ENCODE results near the gene MAP7D2. TPM values are rescaled to one million over a fixed set of nuclear protein-coding genes. Genes with fewer than 3 reads are reported as not detected.

Gene MAP7D2
- total and polyA plus RNA-seq, 9 of the 15 experiments (the other 6 are each of a cell fraction or from before 2014, with no cell fraction given), result 0.01 to 0.04 (median 0.03) TPM; not detected in 4

GRCh38 chrX:20028588-20028987 lies 88.1 kb downstream of the MAP7D2 start:
- H3K79me2 ChIP-seq (ENCODE audit: control insufficient read depth, insufficient read depth, low read length), result no peaks in the 10 kb centered on the region
- DNase-seq (ENCODE audit: extremely low read depth in 1 of 4, low spot score in 3 of 4) (no peak), FAIRE-seq (no peak), ATAC-seq (no peak)
- H3K27ac ChIP-seq (ENCODE audit: extremely low read depth, low read depth, low read length), result no peak overlapping the region
- intact Hi-C loops (cut with micrococcal nuclease), result no loop called here
- H3K9me3 ChIP-seq (replicated peaks; ENCODE audit: control insufficient read depth, insufficient read depth, low read depth, low read length), result no peaks in the 10 kb centered on the region
- BruUV-seq (replicated peaks), result no TSS peak
- H3K9me1 ChIP-seq (ENCODE audit: control insufficient read depth, insufficient read depth, low read length), result no peaks in the 10 kb centered on the region
- no peak overlapping the region for H3K4me3 ChIP-seq
- peaks cover 0 to 28% of the 10 kb centered on the region in 2 experiments; a peak in 4 of 5 replicates for H3K27me3 ChIP-seq (ENCODE audit: control insufficient read depth in 2 of 2, insufficient read depth in 2 of 2, low read length in 2 of 2)
- no peak overlapping the region for H3K4me2 ChIP-seq (ENCODE audit: insufficient read depth, low read length)
- no peaks in the 10 kb centered on the region for H3K36me3 ChIP-seq (ENCODE audit: control insufficient read depth, insufficient read depth, low read length)
- H3K4me1 ChIP-seq (replicated peaks in 1 of 2; ENCODE audit: control insufficient read depth in 2 of 2, insufficient read depth in 2 of 2, low read length in 2 of 2), result no peaks in the 10 kb centered on the region
- 0% methylated on average over 6 of the region's 8 CpGs for WGBS (ENCODE audit: insufficient coverage, low coverage, missing lambda C conversion rate)
- TF ChIP-seq ZNF584 (CRISPR knock-in tag; IDR thresholded peaks at IDR 0.05; ENCODE audit: low read depth), result no peak
- no peak for TF ChIP-seq PHF21A (IDR thresholded peaks at IDR 0.05; ENCODE audit: borderline replicate concordance, low read depth)
- TF ChIP-seq BMI1 (IDR thresholded peaks at IDR 0.05; ENCODE audit: low read length), result no peak
- no peak for TF ChIP-seq THRAP3 (IDR thresholded peaks at IDR 0.05; ENCODE audit: borderline replicate concordance)
- no peak for TF ChIP-seq ZNF431 (CRISPR knock-in tag; IDR thresholded peaks at IDR 0.05)
- TF ChIP-seq MCM2 (IDR thresholded peaks at IDR 0.05; ENCODE audit: low read depth), result no peak
- TF ChIP-seq MEIS2 (IDR thresholded peaks at IDR 0.05; ENCODE audit: partially characterized antibody), result no peak
- no peak for TF ChIP-seq CXXC5 (CRISPR knock-in tag; IDR thresholded peaks at IDR 0.05)
- TF ChIP-seq HDGF (IDR thresholded peaks at IDR 0.05), result no peak
- no peak for TF ChIP-seq E2F1 (CRISPR knock-in tag; IDR thresholded peaks at IDR 0.05)
- no peak for TF ChIP-seq BACH1 (tag; IDR thresholded peaks at IDR 0.05)
- TF ChIP-seq ARHGAP35 (IDR thresholded peaks at IDR 0.05; ENCODE audit: partially characterized antibody), result no peak
- no peak for TF ChIP-seq ZNF124 (CRISPR knock-in tag; IDR thresholded peaks at IDR 0.05)
- TF ChIP-seq ZNF282 (CRISPR knock-in tag; IDR thresholded peaks at IDR 0.05), result no peak
- TF ChIP-seq KDM1A (IDR thresholded peaks at IDR 0.05), result no peak
- no peak for TF ChIP-seq ZBTB17 (CRISPR knock-in tag; IDR thresholded peaks at IDR 0.05)
- TF ChIP-seq ZNF668 (CRISPR knock-in tag; IDR thresholded peaks at IDR 0.05), result no peak
- no peak for TF ChIP-seq MTA2 (IDR thresholded peaks at IDR 0.05; ENCODE audit: low read depth)
- ChIA-PET POLR2A (no interaction called here), CTCF (ENCODE audit: low intra/inter-chr PET ratio) (no interaction called here)
- no peak overlapping the region for H3K9ac ChIP-seq (ENCODE audit: insufficient read depth in 1 of 2, low read depth in 2 of 2, low read length in 2 of 2)
- no peak overlapping the region for H2AFZ ChIP-seq (ENCODE audit: low read depth, low read length)
- H4K20me1 ChIP-seq (replicated peaks; ENCODE audit: control insufficient read depth, insufficient read depth, low read length), result no peaks in the 10 kb centered on the region
- in situ Hi-C loops (cut with MboI), result no loop called here
